ENCODE measurements around the gene ZNF212.

- no peak for TF ChIP-seq POLR2AphosphoS5 (IDR thresholded peaks at IDR 0.05)
- no peak for TF ChIP-seq CTCF (IDR thresholded peaks at IDR 0.05)
- TF ChIP-seq POLR2A (IDR thresholded peaks at IDR 0.05; ENCODE audit: low read depth), result no peak
These were observed 42.3 kb downstream of the ZNF212 start for GRCh38 chr7:149281508-149282330.
